NCI-H774 (cell line): ENCODE results near the gene CDK10.
"Not testable (repeated sequence)": the region's sequence is repeated elsewhere in the genome, so short reads cannot be mapped to it uniquely, and the experiment has no call there.

ENCODE experiments used
- DNase-seq: peaks from one replicate; lab custom pipeline; 2025; lab: John Stamatoyannopoulos, UW

CDK10 gene

DNA sequence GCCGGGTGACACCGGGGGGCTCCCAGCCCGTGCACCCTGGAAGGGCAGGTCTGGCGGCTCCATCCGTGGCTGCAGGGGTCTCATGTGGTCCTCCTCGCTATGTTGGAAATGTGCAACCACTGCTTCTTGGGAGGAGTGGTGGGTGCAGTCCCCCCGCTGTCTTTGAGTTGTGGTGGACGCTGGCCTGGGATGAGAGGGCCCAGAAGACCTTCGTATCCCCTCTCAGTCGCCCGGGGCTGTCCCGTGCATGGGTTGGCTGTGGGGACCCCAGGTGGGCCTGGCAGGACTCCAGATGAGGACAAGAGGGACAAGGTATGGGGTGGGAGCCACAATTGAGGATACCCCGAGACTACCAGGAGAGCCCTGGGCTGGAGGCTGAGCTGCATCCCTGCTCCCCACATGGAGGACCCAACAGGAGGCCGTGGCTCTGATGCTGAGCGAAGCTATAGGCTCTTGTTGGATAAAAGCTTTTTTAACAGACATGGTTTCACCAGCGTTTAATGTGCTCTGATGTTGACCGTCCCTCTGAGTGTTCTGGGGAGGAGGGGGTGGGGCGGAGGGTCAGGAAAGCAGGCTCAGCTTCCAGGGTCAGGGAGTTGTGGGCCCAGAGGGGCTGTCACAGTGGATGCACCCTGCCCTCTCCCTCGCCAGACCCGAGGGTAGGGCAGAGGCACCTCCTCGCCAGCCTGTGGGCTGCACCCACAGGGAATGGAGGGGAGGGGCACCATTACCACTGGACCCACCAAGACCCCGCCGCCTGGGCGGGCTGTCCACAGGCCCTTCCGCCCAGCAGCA is 9.6 kb downstream of the CDK10 start:
- no peak for DNase-seq

DNA sequence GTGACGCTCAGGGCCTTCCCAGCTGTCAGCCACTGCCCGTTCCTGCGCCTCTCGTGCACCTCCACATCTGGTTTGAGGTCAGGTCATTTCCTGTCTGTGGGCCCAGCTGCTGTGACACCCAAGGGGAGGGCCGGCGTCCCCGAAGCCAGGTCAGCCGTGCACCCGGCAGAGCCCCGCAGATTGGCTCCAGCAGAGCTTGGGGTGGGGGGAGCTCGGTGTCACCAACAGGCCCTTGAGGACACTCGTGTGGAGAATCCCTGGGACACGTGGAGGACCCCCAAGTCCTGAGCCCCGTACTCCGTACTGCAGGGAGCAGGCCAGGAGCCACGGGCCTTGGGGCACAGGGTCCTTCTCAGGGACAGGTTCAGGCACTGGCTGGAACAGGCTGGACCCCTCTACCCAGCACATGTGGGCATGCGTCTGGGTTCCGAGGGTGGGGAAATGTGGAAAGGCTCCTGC is 10.2 kb downstream of the CDK10 start:
- DNase-seq = no peak

DNA sequence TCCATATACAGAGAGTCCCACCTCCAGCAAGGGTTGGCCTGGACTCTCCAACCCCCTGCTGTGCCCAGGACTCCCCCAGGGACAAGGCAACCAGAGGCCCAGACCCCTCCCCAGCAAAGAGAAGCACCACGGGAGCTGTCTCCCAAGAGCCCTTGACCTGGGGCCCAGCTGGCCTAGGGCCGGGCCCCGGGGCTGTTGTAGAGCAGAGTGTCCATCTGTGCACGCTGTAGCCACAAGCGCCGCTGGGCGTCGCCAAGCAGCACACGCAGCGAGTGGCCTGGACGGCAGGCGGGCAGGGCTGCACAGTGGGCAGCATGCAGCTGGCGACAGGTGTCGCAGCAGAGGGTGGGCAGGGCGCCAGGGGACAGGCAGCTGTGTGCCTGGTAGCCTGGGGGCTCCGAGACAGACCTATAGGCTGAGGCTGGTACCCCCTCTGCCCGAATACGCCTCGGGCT is 10.7 kb downstream of the CDK10 start:
- no peak for DNase-seq

DNA sequence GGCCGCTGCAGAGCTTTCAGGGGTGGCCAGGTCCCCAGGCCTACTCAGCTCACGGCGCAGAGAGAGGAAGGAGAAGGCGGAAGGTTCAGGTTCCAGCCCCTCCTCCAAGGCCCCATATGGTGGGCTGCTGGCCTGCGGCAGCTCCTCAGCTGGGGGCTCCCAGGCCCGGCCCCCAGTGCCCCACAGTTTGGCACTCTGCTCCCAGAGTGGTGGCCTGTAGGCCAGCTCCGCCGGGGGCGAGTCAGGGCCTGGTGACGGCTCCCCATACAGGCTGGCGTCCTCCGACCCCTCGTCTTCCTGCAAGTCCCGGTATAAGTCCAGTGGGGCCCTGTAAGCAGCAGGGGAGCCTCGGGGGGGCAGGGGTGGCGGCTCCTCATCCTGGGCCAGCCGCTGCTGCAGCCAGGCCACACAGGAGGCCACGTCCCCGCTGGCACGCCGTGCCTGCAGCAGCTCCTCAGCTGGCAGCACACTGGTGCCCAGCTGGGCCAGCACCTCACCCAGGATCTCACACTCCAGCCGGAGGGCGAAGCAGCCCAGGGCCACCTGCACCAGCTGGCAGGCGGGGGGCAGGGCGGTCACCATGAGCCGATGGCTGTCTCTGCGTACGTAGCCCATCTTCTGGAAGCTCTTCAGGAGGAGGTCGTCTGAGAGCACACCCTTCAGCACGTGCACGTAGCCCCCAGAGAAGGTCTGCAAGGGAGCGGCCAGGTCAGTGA is 11.3 kb downstream of the CDK10 start:
- DNase-seq = no peak

DNA sequence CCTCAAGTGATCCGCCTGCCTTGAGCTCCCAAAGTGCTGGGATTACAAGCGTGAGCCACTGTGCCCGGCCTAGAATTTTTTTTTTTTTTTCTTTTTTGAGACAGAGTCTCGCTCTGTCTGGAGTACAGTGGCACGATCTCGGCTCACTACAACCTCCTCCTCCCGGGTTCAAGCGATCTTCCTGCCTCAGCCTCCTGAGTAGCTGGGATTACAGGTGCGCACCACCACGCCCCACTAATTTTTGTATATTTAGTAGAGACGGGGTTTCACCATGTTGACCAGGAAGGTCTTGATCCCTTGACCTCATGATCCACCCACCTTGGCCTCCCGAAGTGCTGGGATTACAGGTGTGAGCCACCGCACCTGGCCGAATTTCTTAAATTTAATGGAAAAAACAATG is 12.2 kb downstream of the CDK10 start:
- not testable (repeated sequence) for DNase-seq

DNA sequence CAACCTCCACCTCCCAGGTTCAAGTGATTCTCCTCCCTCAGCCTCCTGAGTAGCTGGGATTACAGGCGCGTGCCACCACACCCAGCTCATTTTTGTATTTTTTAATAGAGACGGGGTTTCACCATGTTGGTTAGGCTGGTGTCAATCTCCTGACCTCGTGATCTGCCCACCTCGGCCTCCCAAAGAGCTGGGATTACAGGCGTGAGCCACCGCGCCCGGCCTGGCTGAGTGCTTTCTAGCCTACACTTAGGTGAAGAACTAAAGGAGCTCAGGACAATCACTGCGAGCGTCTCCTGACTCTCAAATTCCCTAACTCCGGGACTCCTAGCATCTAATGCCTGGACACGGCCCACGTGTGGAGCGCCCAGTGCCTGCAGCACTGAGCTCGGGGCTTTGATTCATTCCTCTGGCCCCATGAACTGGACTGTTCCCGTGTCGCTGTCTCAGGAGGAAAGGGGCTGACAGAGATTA is 13.2 kb downstream of the CDK10 start:
- DNase-seq = not testable (repeated sequence)

DNA sequence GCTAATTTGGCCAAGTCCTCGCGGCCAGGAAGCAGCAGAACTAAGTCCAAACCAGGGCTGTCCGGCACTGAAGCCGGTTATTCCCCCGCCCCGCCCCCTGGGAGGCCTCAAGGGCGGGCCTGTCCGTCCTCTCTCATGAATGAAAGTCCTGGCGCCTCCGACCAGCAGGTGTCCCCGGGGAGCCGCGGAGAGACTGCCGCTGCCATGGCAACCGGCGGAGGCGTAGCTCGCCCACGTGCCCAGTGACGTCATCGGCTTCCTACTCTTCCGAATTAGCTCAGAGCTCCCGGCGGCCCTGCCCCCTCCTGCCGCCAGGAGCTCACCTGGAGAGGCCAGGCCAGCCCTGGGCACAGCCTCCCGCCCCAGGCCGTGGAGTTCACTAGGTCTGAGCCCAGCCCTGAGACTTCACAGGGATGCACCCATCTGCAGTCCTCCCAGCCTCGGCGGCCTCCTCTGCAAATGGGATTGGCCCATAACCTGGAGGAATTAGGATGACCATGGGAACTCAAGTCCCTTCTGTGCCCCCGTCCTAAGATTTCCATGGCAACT is 13.7 kb downstream of the CDK10 start:
- peak; percentile 92 for DNase-seq

DNA sequence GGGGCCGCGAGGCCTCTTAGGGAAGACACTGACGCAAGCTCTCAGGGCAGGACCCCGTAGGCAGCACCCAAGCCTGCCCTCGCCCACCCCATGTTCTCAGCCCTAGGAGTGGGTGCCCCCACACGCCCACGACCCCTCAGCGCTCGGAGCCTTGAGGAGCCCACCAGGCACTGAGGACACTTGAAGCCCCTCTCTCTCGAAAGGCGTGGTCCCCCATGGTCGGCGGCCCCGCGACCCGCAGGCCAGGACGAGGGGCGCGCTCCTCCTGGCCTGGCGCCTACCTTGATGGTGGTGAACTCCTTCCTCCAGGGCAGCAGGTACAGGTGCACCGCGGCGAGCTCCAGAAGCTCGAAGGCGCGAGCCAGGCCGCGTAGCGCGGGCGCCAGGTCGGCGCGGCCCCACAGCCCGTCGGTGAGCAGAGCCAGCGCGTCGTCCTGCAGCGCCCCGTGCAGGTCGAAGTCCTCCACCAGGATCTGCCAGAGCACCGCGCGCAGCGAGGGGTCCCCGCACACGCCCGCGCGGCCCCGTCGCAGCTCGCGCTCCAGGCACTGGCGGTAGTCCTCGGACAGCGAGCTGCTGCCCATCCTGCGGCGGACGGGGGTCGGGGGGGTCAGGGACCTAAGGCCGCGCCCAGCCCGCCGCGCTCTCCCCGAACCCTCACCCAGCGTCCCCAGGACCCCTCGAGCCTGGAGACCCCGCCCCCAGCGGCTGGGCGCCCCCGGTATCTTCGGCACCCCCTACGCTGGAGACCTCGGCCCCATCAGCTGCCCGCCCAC is 14.3 kb downstream of the CDK10 start:
- peak; percentile 32 for DNase-seq

DNA sequence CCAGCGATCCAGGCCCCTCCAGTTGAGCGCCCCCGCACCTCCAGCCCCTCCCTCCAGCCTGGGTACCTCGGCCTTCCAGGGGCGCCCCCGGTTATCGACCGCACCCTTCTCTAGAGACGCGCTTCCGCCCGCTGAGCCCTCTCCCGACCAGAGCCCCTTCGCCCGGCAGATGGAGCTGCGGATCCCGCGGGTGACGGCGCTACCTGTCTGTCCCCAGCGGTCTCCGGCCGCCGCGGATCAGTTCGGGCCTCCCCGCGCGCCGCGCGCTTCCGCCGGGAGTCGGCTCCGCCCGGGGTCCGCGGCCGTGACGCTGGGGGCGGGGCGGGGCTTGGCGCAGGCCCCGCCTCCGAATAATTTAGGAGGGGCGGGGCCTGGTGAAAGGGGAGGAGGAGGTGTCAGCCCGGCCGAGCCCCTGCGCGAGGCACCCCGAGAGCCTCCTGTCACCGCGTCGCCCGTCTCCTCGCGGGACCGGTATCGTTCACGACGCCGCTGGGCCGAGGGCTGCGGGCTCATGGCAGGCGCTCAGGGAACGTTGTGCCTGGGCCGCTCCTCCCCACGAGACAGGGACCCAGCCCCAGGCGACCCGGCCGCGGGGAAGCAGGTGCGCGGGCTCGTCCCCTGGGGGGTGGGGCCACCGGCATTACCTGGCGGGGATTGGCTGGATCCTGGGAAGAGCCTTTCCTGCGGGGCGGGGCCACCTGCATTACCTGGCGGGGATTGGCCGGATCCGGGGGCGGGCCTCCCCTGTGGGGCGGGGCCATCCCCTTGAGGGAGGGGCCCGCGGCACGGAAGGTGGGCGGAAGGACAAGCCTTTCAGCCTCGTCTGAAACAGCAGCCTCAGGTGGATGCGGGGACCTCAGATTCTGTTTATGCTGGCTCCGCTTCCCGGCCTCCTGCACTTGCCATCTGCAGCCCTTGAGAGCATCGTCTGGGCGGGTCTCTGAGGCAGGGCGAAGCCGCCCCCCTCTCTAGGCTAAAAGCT is 15.2 kb downstream of the CDK10 start, which contains the start of gene SPATA2L:
SPATA2L (minus strand) TSS at position 281 of the 982 bp plus-strand sequence. CDS start 473 bp downstream, outside the sequence.
- DNase-seq = peak; percentile 78

DNA sequence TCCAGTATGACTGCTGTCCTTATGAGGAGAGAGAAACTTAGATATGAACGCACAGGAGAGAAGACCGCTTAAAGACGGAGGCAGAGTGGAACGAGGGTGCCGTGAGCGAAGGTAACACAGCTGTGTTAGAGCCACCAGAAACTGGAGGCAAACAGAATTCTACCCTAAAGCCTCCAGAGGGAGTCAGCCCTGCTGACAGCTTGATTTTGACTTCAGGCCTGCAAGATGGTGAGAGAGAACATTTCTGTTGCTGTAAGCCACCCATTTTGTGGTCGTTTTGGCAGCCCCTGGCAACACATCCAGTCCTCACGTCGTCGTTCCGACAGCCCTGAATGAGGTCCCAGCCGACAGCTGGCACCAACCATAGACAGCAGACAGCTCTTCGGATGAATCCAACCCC is 17.8 kb downstream of the CDK10 start:
- DNase-seq = no peak

DNA sequence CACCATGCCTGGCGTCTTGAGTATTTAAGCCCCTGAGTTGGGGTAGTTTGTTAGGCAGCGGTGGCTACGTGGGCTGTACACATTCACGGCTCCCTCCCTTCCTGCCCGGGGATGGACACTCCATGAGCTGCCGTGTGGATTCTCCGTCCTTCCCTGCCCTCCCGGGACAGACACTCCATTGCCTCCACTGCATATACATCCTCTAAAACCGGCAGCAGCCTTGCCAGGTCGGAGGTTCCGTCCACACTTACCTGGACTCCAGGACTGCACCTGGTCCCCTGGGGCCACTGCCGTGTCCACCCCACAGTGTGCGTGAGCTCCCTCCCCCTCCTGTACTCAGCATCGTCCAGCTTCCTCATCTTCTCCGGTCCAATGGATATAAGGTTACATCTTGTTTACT is 18.5 kb downstream of the CDK10 start:
- DNase-seq = no peak

DNA sequence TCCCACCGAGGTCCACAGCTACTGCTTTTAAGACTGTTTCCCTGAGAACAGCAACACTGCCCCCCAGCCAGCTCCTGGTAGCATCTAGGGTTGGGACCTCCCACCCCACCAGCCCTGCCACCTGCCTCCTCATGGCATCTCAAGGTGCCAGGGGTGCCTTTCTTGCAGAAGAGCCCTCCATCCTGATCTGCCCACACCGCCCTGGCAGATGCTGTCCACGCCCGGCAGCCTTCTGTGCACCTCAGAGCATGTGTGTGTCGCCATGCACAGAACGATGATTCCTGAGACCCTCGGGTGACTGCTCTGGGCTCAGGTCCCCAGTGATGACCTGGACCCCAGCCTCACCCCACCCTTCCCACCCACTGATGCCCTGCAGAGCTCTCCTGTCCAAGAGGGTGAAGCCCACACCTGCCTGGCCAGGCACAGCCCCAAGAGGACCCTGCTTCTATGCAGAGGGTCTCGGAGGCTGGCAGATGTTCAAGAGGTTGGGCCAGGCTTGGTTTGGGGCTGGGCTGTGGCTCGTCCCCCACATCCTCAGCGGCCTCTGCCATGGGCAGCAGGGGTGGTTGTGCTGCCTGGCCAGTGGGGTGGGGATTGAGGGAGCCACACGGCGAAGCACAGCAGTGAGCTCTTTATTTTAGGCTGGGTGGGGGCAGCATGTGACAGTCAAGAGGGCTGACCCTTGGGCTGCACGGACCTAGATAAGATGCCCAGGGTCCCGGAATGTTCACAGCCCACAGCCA is 20.2 kb downstream of the CDK10 start:
- no peak for DNase-seq

DNA sequence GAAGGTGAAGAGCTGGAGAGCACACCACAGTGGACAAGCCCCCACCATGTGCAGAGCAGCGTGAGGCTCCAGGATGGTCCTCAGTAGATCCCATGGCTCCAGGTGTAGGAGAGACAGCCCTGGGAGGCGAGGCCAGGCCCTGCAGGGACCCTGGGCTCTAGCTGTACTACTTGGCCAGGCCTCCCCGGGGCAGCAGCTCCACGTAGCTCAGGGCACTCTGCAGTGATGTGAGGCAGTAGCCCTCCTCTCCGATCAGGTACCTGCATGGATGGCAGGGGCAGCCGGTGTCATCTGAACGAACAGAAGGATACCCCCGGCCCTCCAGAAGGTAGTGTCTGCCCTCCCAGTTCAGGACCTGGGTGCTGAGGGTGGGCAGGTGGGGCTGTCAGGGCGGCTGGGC is 21.2 kb downstream of the CDK10 start:
- no peak for DNase-seq

DNA sequence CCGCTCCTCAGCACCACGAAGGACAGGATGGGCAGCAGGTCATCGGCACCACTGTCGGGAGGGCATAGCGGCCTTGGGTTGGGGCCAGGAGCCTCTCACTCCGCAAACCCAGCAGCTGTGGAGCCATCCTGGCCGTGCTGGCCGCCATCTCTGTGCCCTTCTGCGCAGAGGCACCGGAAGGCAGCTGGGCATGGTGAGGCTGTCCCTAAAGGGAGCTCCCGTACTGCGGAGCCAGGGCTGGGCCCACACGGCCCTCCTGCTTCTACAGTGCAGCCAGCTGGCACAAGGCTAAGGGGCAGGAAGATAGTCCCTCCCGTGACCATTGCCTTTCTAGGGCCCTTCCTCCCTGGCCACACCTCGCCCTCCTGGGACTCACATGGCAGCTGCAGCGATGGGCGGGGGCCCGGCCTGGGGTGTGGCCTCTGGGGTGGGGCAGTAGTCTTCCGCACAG is 22.0 kb downstream of the CDK10 start:
- no peak for DNase-seq

DNA sequence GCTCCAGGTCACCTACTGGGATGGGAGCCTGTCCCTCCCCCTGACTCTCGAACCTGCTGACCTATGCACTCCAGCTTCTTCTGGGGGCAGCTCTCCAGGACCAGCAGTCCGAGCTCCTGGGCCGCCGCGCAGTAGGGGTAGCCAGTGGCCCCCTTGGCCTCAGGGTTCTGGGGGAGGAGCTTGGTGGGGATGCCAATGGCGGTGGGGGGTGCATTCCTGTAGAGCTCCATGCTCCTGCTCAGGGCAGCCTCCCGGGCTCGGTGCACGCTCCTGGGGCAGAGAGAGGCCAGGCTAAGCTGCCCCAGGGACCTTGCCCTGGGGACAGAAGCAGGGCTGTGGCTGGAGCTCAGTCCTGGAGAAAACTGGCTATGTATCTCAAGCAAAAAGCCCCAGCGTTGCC is 22.7 kb downstream of the CDK10 start:
- no peak for DNase-seq

DNA sequence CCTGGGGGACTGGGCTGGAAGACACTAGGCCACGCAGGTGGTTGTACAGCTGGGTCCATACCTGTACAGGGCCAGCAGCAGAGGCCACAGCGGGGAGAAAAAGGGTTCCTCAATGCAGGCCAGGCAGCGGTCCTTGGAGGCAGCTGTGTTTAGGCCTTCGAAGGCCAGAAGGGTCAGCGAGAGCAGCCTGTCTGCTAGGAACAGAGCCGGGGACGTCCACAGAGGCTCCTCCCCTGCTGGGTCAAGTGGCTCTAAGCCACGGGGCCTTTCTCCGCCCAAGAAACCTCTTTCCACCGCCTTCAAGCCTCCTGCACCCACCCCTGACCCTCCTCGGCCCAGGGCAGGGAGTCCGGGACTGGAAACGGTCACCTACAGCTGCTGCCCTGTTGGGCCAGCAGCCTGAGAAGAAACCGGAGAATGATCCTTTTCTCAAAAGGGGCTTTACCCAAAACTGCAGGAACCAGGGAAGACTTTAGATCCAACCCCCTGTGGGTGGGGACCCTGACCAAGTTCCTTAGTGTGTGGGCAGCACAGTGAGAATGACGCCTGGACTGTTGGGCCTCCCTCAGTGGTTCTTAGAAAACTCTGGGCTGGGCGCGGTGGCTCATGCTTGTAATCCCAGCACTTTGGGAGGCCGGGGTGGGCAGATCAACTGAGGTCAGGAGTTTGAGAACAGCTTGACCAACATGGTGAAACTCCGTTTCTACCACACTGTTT is 23.4 kb downstream of the CDK10 start:
- no peak for DNase-seq

DNA sequence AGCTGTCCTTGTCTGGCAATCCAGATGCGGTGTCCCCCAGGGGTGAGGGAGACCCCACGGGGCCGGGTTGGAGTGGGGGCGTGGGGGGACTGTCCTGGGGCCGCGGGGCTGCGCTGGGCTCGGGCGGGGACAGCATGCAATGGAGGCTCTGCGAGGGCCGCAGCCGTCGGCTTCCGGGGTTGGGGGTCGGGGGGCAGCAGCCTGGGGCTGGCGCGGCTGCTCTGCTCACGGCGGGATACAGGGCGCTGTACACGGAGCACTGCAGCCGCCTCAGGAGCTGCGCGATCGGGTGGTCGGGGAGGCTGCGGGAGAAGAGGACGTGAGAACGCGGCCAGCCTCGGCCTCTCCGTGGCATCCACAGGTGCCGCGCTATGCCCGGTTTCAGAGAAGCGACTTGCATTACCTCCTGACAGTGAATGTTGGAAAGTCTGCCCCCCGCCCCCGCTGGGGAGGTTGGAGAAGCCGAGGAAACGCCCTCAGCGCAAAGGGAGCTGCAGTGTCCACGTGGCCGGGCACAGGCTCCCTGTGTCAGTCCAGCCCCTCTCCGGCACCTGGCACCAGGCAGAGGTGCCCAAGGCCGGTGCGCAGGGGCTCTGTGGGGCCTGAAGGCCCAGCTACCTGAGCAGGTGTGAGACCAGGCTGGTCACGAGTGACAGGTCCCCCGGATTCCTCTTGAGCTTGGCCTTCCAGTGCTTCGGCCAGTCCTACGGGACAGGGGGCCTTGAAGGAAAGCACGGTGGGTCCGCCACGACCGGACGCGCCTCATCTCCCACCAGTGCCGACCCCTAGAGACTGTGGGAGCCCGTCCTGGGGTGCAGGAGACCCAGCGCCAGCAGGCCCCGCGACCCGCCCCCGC is 24.4 kb downstream of the CDK10 start:
- no peak for DNase-seq

DNA sequence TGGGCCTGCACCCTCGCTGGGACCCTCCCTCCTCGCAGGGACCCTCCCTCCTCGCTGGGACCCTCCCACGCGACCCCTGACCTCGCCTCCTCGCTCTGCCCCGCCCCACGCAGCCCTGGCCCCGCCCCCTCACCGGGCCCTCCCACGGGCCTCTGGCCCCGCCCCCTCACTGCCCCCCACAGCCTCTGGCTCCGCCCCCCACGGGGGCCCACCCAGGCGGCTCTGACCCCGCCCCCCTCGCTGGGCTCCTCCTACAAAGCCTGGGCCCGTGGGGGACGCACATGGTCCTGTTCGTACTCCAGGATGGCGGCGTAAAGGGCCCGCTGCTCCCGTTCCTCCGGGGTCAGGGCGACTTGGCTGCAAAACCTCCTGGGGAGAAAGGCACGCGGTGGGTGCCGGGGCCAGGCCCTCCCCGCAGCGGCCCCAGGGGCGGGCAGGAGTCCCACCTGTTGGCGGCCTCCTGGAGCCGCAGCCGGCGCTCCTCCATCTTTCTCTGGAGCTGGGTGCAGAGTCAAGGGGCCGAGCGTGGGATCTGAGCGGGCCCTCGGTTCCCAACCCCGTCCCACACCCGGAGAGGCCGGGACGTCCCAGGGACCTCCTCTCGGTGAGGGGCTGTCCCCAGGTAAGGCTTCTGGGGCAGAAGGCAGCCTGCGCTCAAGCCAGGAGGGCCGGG is 25.2 kb downstream of the CDK10 start:
- DNase-seq = peak; percentile 4
